ENCODE measurements around the gene B4GALNT3.
"Not testable (repeated sequence)": the region's sequence is repeated elsewhere in the genome, so short reads cannot be mapped to it uniquely, and the experiment has no call there.

B4GALNT3 gene

GRCh38 chr12:459430-460258, at the start of gene B4GALNT3:
B4GALNT3 (plus strand) TSS chr12:459939; CDS start chr12:460377, 438 bp downstream.
- no peak for TF ChIP-seq CTCF (IDR thresholded peaks at IDR 0.05; ENCODE audit: control insufficient read depth, insufficient read depth, low read depth, low read length, missing control alignments)
- peak within 1 kb of the TSS; percentile 27 for H3K4me3 ChIP-seq (ENCODE audit: control insufficient read depth, low read depth, low read length)
- no peak for DNase-seq (ENCODE audit: low read depth)

GRCh38 chr12:414859-415258, 44.9 kb upstream of the B4GALNT3 start:
- TF ChIP-seq CTCF (IDR thresholded peaks at IDR 0.05; ENCODE audit: control insufficient read depth, insufficient read depth, low read depth, low read length, missing control alignments) = no peak
- H3K4me3 ChIP-seq (ENCODE audit: control insufficient read depth, low read depth, low read length) = no peak overlapping the region
- no peak for DNase-seq (ENCODE audit: low read depth)

- TF ChIP-seq CTCF (IDR thresholded peaks at IDR 0.05; ENCODE audit: control insufficient read depth, insufficient read depth, low read depth, low read length, missing control alignments) = no peak
- DNase-seq (ENCODE audit: low read depth) = no peak
Measured at GRCh38 chr12:418432-418831, 41.3 kb upstream of the B4GALNT3 start.

GRCh38 chr12:422526-422925, 37.2 kb upstream of the B4GALNT3 start:
- H3K4me3 ChIP-seq (ENCODE audit: control insufficient read depth, low read depth, low read length) = no peak overlapping the region
- no peak for TF ChIP-seq CTCF (IDR thresholded peaks at IDR 0.05; ENCODE audit: control insufficient read depth, insufficient read depth, low read depth, low read length, missing control alignments)
- DNase-seq (ENCODE audit: low read depth) = no peak

More at GRCh38 chr12:418432-418831, 41.3 kb upstream of the B4GALNT3 start:
- no peak overlapping the region for H3K4me3 ChIP-seq (ENCODE audit: control insufficient read depth, low read depth, low read length)

- DNase-seq (ENCODE audit: low read depth); H3K4me3 ChIP-seq (ENCODE audit: control insufficient read depth, low read depth, low read length): not testable (repeated sequence)
Measured at GRCh38 chr12:435737-436136, 24.0 kb upstream of the B4GALNT3 start.

- H3K4me3 ChIP-seq (ENCODE audit: control insufficient read depth, low read depth, low read length) = no peak overlapping the region
- no peak for DNase-seq (ENCODE audit: low read depth)
- TF ChIP-seq CTCF (IDR thresholded peaks at IDR 0.05; ENCODE audit: control insufficient read depth, insufficient read depth, low read depth, low read length, missing control alignments) = peak; percentile 86
Measured at GRCh38 chr12:442235-442884, 17.4 kb upstream of the B4GALNT3 start.

- DNase-seq (ENCODE audit: low read depth) = peak; percentile 4
- no peak for TF ChIP-seq CTCF (IDR thresholded peaks at IDR 0.05; ENCODE audit: control insufficient read depth, insufficient read depth, low read depth, low read length, missing control alignments)
- no peak overlapping the region for H3K4me3 ChIP-seq (ENCODE audit: control insufficient read depth, low read depth, low read length)
Measured at GRCh38 chr12:447141-447540, 12.6 kb upstream of the B4GALNT3 start.
